H1 (cell line): ENCODE data around the gene PTDSS2. TPM values are rescaled to one million over a fixed set of nuclear protein-coding genes. Genes with fewer than 3 reads are reported as not detected.

Source experiments
- CHD1 ChIP-seq: IDR thresholded peaks from 2 replicates; pipeline ENCODE4 v1.6.1; 2012; ENCODE audit warnings: low read depth, low read length, improper control_type of control experiment
- CHD7 ChIP-seq: fragments of 300-600 bp; sonication (generic); IDR thresholded peaks from 2 replicates; pipeline ENCODE4 v1.7.1; 2012; ENCODE audit warnings: low read length, moderate library complexity, mild to moderate bottlenecking, inconsistent platforms; ENCODE audit not compliant: insufficient replicate concordance
- E2F6 ChIP-seq: IDR thresholded peaks from 2 replicates; pipeline ENCODE4 v1.6.1; 2012; ENCODE audit warnings: inconsistent platforms
- FOSL1 ChIP-seq: IDR thresholded peaks from 2 replicates; pipeline ENCODE4 v1.6.1; 2011; ENCODE audit warnings: mild to moderate bottlenecking, low read depth, low read length, moderate library complexity; ENCODE audit not compliant: insufficient read depth
- HDAC6 ChIP-seq: IDR thresholded peaks from one replicate; pipeline ENCODE4 v1.7.1; 2012; ENCODE audit warnings: low read depth, mild to moderate bottlenecking, inconsistent platforms, low read length, moderate library complexity
- RFX5 ChIP-seq: IDR thresholded peaks from 2 replicates; pipeline ENCODE4 v1.6.1; 2011; ENCODE audit warnings: low read depth, low read length, improper control_type of control experiment, borderline replicate concordance
- RXRA ChIP-seq: IDR thresholded peaks from 2 replicates; pipeline ENCODE4 v1.6.1; 2011; ENCODE audit warnings: low read depth, mild to moderate bottlenecking, low read length, moderate library complexity; ENCODE audit not compliant: insufficient read depth
- SIN3A ChIP-seq, 2 experiments: IDR thresholded peaks in 1 of 2; conservative IDR thresholded peaks in 1 of 2; 2 replicates each; pipeline ENCODE4 v1.6.1; 2011 to 2012; ENCODE audit warnings: low read length in 2 of 2, improper control_type of control experiment in 1 of 2, low read depth in 1 of 2, mild to moderate bottlenecking in 1 of 2
- TCF12 ChIP-seq: IDR thresholded peaks from 2 replicates; pipeline ENCODE4 v1.6.1; 2011; ENCODE audit warnings: low read depth, mild to moderate bottlenecking, low read length
- polyA plus RNA-seq, 7 experiments: library from polyadenylated mRNA; depleted of rRNA in 3 of 7; stranded (reverse) in 5 of 7; unstranded in 2 of 7; fragments of >200 nt in 5 of 7; fragments of 200-250 nt in 2 of 7; gene quantifications; 1 replicate in 5 of 7; 2 replicates in 1 of 7; 4 replicates in 1 of 7; pipeline versions ENCODE4 v1.2.1 to v1.2.3, GENCODE V29; 2011 to 2013; ENCODE audit warnings: missing spikeins in 2 of 7, mixed read lengths in 2 of 7
- total RNA-seq: library from RNA; stranded (reverse); fragmentation: NEBNext Ultra II Directional; extraction: Animal tissue kit (Norgen Biotek cat#: 25700); gene quantifications from 2 replicates; pipeline ENCODE4 v1.2.1, GENCODE V29; 2021

Gene PTDSS2
- total and polyA plus RNA-seq, 2 of the 8 experiments (the other 6 are each of a cell fraction or from before 2014, with no cell fraction given): 48.7 to 68.2 TPM

GRCh38 chr11:455566-456147 lies 5.6 kb downstream of the PTDSS2 start (continued):
- TF ChIP-seq CHD7 (no peak), RXRA (no peak), FOSL1 (no peak), HDAC6 (no peak), TCF12 (no peak), RFX5 (no peak), SIN3A (conservative IDR thresholded peaks at IDR 0.05 in 1 of 2, IDR thresholded peaks at IDR 0.05 in 1 of 2; ENCODE audit: low read depth in 1 of 2, low read length in 2 of 2) (no peak), CHD1 (no peak), E2F6 (no peak)
